ENCODE measurements around the gene EPX.

EPX gene

DNA sequence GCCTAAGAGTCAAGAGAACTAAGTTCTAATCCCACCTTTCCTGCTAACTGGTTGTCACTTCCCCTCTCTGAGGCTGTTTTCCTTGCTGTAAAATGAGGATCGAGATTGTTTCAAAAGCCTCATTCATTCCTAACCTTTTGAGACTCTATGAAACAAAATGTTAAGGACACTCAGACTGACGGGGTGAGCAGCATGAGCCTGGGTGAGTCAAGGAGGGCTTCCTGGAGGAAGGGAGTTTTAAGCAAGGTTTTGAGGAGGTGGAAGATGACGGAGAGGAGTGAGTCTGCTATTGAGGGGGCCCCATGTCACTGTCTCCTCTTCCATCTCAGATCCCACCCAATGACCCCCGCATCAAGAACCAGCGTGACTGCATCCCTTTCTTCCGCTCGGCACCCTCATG lies 4.1 kb downstream of the EPX start:
- no peaks in the 10 kb centered on the region for H3K4me1 ChIP-seq (ENCODE audit: control insufficient read depth in 1 of 2, insufficient read depth in 2 of 2, low read length in 2 of 2)
- no peak overlapping the region for H3K9ac ChIP-seq (ENCODE audit: low read depth in 1 of 2, low read length in 2 of 2)
- peaks cover 0 to 13% of the 10 kb centered on the region in 2 donors for H3K27me3 ChIP-seq (ENCODE audit: control insufficient read depth in 1 of 2, insufficient read depth in 2 of 2, low read length in 2 of 2)
- H3K9me3 ChIP-seq (ENCODE audit: control insufficient read depth in 1 of 2, low read length in 2 of 2) = no peaks in the 10 kb centered on the region
- H3K36me3 ChIP-seq (ENCODE audit: control insufficient read depth in 1 of 2, insufficient read depth in 2 of 2, low read length in 2 of 2) = no peaks in the 10 kb centered on the region
- no peak overlapping the region for H3K27ac ChIP-seq (ENCODE audit: low read depth, low read length)
- H3K4me3 ChIP-seq (ENCODE audit: low read depth in 1 of 2, low read length in 2 of 2) = no peak overlapping the region

GRCh38 chr17:58200024-58200633 lies 7.6 kb downstream of the EPX start:
- Histone ChIP-seq H3K27me3 (ENCODE audit: control insufficient read depth in 1 of 2, insufficient read depth in 2 of 2, low read length in 2 of 2) (peaks cover 0 to 13% of the 10 kb centered on the region in 2 donors), H3K27ac (ENCODE audit: low read depth, low read length) (no peak overlapping the region), H3K9ac (ENCODE audit: low read depth in 1 of 2, low read length in 2 of 2) (no peak overlapping the region), H3K4me1 (ENCODE audit: control insufficient read depth in 1 of 2, insufficient read depth in 2 of 2, low read length in 2 of 2) (no peaks in the 10 kb centered on the region), H3K4me3 (ENCODE audit: low read depth in 1 of 2, low read length in 2 of 2) (no peak overlapping the region), H3K9me3 (ENCODE audit: control insufficient read depth in 1 of 2, low read length in 2 of 2) (no peaks in the 10 kb centered on the region), H3K36me3 (ENCODE audit: control insufficient read depth in 1 of 2, insufficient read depth in 2 of 2, low read length in 2 of 2) (no peaks in the 10 kb centered on the region)

- H3K4me1 ChIP-seq (ENCODE audit: control insufficient read depth in 1 of 2, insufficient read depth in 2 of 2, low read length in 2 of 2) = no peaks in the 10 kb centered on the region
- no peaks in the 10 kb centered on the region for H3K9me3 ChIP-seq (ENCODE audit: control insufficient read depth in 1 of 2, low read length in 2 of 2)
- no peak overlapping the region for H3K27ac ChIP-seq (ENCODE audit: low read depth, low read length)
Measured at GRCh38 chr17:58202859-58203258, 10.3 kb downstream of the EPX start.

DNA sequence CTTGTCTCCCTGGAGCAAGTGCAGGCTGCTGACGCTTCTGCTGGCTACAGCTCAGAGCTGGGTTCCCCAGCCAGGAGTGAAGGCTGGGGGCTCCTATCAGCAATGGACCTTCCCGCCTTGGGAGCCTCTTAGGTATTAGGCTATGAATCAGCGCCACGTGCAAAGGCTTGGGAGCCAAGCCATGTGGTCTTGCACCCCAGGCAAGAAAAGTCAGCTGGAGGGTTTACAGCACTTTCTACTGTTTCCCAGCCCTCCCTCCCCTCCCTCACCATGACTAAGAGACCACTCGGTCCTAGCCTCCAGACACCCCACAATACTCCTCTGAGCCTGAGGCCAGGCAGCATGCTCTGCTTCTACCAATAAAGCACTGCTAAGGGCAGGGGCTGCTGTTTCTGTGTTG lies 12.3 kb downstream of the EPX start:
- no peak overlapping the region for H3K4me3 ChIP-seq (ENCODE audit: low read depth in 1 of 2, low read length in 2 of 2)
- no peaks in the 10 kb centered on the region for H3K4me1 ChIP-seq (ENCODE audit: control insufficient read depth in 1 of 2, insufficient read depth in 2 of 2, low read length in 2 of 2)
- no peaks in the 10 kb centered on the region for H3K27me3 ChIP-seq (ENCODE audit: control insufficient read depth in 1 of 2, insufficient read depth in 2 of 2, low read length in 2 of 2)
- no peak overlapping the region for H3K27ac ChIP-seq (ENCODE audit: low read depth, low read length)
- peaks cover 20 to 30% of the 10 kb centered on the region in 2 donors for H3K36me3 ChIP-seq (ENCODE audit: control insufficient read depth in 1 of 2, insufficient read depth in 2 of 2, low read length in 2 of 2)
- H3K9ac ChIP-seq (ENCODE audit: low read depth in 1 of 2, low read length in 2 of 2) = no peak overlapping the region
- no peaks in the 10 kb centered on the region for H3K9me3 ChIP-seq (ENCODE audit: control insufficient read depth in 1 of 2, low read length in 2 of 2)

More at GRCh38 chr17:58202859-58203258, 10.3 kb downstream of the EPX start:
- peaks cover 0 to 6% of the 10 kb centered on the region in 2 donors for H3K27me3 ChIP-seq (ENCODE audit: control insufficient read depth in 1 of 2, insufficient read depth in 2 of 2, low read length in 2 of 2)
- H3K4me3 ChIP-seq (ENCODE audit: low read depth in 1 of 2, low read length in 2 of 2) = no peak overlapping the region
- H3K36me3 ChIP-seq (ENCODE audit: control insufficient read depth in 1 of 2, insufficient read depth in 2 of 2, low read length in 2 of 2) = peaks cover 12 to 17% of the 10 kb centered on the region in 2 donors
- H3K9ac ChIP-seq (ENCODE audit: low read depth in 1 of 2, low read length in 2 of 2) = no peak overlapping the region

DNA sequence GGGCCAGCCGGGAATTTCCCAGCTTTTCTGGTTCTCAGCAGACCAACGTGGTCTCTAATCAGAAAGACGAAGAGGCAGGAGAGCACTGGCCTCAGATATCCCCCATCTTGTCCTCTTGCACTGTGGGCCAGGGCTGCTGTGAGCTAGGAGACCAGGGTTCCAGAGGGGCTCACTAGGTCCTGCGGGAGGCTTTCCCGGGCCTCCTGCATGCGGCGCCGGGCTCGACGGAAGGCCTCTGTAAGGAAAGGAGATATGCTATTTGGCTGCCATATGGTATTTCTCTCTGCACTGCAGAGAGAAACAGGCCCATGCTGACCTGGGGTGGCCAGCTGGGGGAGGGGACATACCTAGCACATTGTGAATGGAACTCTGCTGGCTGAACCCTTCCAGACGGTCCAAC lies 13.4 kb downstream of the EPX start:
- no peaks in the 10 kb centered on the region for H3K9me3 ChIP-seq (ENCODE audit: control insufficient read depth in 1 of 2, low read length in 2 of 2)
- H3K27ac ChIP-seq (ENCODE audit: low read depth, low read length) = no peak overlapping the region
- no peaks in the 10 kb centered on the region for H3K4me1 ChIP-seq (ENCODE audit: control insufficient read depth in 1 of 2, insufficient read depth in 2 of 2, low read length in 2 of 2)
- H3K36me3 ChIP-seq (ENCODE audit: control insufficient read depth in 1 of 2, insufficient read depth in 2 of 2, low read length in 2 of 2) = peaks cover 24 to 41% of the 10 kb centered on the region in 2 donors
- no peak overlapping the region for H3K4me3 ChIP-seq (ENCODE audit: low read depth in 1 of 2, low read length in 2 of 2)
- no peak overlapping the region for H3K9ac ChIP-seq (ENCODE audit: low read depth in 1 of 2, low read length in 2 of 2)
- no peaks in the 10 kb centered on the region for H3K27me3 ChIP-seq (ENCODE audit: control insufficient read depth in 1 of 2, insufficient read depth in 2 of 2, low read length in 2 of 2)

DNA sequence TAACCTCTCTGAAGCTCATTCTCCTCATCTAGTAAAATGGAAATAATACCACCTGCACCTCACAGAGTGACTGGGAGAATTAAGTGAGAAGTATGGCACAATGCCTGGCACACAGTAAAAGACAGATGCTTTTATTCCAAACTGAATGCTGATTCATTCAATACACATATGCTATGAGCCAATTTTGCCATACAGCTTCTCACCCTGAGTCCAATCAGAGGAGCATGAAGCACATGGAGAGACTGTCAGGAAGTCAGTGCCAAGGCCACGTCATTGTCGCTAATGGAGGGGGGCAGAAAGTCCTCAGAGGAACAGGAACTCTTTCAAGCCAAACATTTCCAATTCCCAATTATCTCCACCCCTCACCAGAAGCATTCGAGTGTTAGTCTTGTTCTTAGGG lies 14.9 kb downstream of the EPX start:
- H3K36me3 ChIP-seq (ENCODE audit: control insufficient read depth in 1 of 2, insufficient read depth in 2 of 2, low read length in 2 of 2) = peaks cover 24 to 48% of the 10 kb centered on the region in 2 donors
- H3K27me3 ChIP-seq (ENCODE audit: control insufficient read depth in 1 of 2, insufficient read depth in 2 of 2, low read length in 2 of 2) = no peaks in the 10 kb centered on the region
- H3K9ac ChIP-seq (ENCODE audit: low read depth in 1 of 2, low read length in 2 of 2) = no peak overlapping the region
- H3K27ac ChIP-seq (ENCODE audit: low read depth, low read length) = no peak overlapping the region
- no peak overlapping the region for H3K4me3 ChIP-seq (ENCODE audit: low read depth in 1 of 2, low read length in 2 of 2)
- H3K9me3 ChIP-seq (ENCODE audit: control insufficient read depth in 1 of 2, low read length in 2 of 2) = no peaks in the 10 kb centered on the region
- H3K4me1 ChIP-seq (ENCODE audit: control insufficient read depth in 1 of 2, insufficient read depth in 2 of 2, low read length in 2 of 2) = no peaks in the 10 kb centered on the region

DNA sequence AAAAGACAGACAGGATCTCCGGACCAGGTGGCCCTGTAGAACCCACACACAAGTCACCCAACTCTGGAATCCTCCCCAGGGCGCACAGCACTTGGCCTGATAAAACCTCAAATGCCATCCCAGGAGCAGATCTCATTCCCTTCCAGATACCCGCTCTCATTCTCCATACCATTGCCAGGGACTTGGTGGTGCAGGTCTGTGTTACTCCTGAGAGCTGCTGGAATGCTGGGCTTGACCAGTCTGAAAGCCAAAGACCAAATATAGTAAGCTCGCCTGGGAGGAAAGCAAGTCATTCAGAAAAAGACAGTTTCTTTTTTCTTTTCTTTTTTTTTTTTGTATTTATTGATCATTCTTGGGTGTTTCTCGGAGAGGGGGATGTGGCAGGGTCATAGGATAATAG lies 15.8 kb downstream of the EPX start:
- H3K9me3 ChIP-seq (ENCODE audit: control insufficient read depth in 1 of 2, low read length in 2 of 2) = no peaks in the 10 kb centered on the region
- H3K4me1 ChIP-seq (ENCODE audit: control insufficient read depth in 1 of 2, insufficient read depth in 2 of 2, low read length in 2 of 2) = no peaks in the 10 kb centered on the region
- no peak overlapping the region for H3K9ac ChIP-seq (ENCODE audit: low read depth in 1 of 2, low read length in 2 of 2)
- no peak overlapping the region for H3K4me3 ChIP-seq (ENCODE audit: low read depth in 1 of 2, low read length in 2 of 2)
- H3K36me3 ChIP-seq (ENCODE audit: control insufficient read depth in 1 of 2, insufficient read depth in 2 of 2, low read length in 2 of 2) = peaks cover 28 to 56% of the 10 kb centered on the region in 2 donors
- H3K27me3 ChIP-seq (ENCODE audit: control insufficient read depth in 1 of 2, insufficient read depth in 2 of 2, low read length in 2 of 2) = no peaks in the 10 kb centered on the region
- no peak overlapping the region for H3K27ac ChIP-seq (ENCODE audit: low read depth, low read length)

GRCh38 chr17:58210922-58211321 lies 18.4 kb downstream of the EPX start:
- H3K9me3 ChIP-seq (ENCODE audit: control insufficient read depth in 1 of 2, low read length in 2 of 2) = no peaks in the 10 kb centered on the region
- H3K36me3 ChIP-seq (ENCODE audit: control insufficient read depth in 1 of 2, insufficient read depth in 2 of 2, low read length in 2 of 2) = peaks cover 28 to 72% of the 10 kb centered on the region in 2 donors
- no peak overlapping the region for H3K4me3 ChIP-seq (ENCODE audit: low read depth in 1 of 2, low read length in 2 of 2)
- H3K4me1 ChIP-seq (ENCODE audit: control insufficient read depth in 1 of 2, insufficient read depth in 2 of 2, low read length in 2 of 2) = no peaks in the 10 kb centered on the region
- H3K27ac ChIP-seq (ENCODE audit: low read depth, low read length) = no peak overlapping the region
- no peak overlapping the region for H3K9ac ChIP-seq (ENCODE audit: low read depth in 1 of 2, low read length in 2 of 2)
- no peaks in the 10 kb centered on the region for H3K27me3 ChIP-seq (ENCODE audit: control insufficient read depth in 1 of 2, insufficient read depth in 2 of 2, low read length in 2 of 2)

GRCh38 chr17:58215685-58216084 lies 23.2 kb downstream of the EPX start:
- Histone ChIP-seq H3K27ac (ENCODE audit: low read depth, low read length) (no peak overlapping the region), H3K36me3 (ENCODE audit: control insufficient read depth in 1 of 2, insufficient read depth in 2 of 2, low read length in 2 of 2) (peaks cover 10 to 39% of the 10 kb centered on the region in 2 donors), H3K27me3 (ENCODE audit: control insufficient read depth in 1 of 2, insufficient read depth in 2 of 2, low read length in 2 of 2) (no peaks in the 10 kb centered on the region), H3K9me3 (ENCODE audit: control insufficient read depth in 1 of 2, low read length in 2 of 2) (no peaks in the 10 kb centered on the region), H3K4me3 (ENCODE audit: low read depth in 1 of 2, low read length in 2 of 2) (no peak overlapping the region), H3K9ac (ENCODE audit: low read depth in 1 of 2, low read length in 2 of 2) (no peak overlapping the region), H3K4me1 (ENCODE audit: control insufficient read depth in 1 of 2, insufficient read depth in 2 of 2, low read length in 2 of 2) (peaks cover 11 to 15% of the 10 kb centered on the region in 2 donors)

- H3K4me1 ChIP-seq (ENCODE audit: control insufficient read depth in 1 of 2, insufficient read depth in 2 of 2, low read length in 2 of 2) = peaks cover 11 to 15% of the 10 kb centered on the region in 2 donors
- no peak overlapping the region for H3K4me3 ChIP-seq (ENCODE audit: low read depth in 1 of 2, low read length in 2 of 2)
- peaks cover 7 to 26% of the 10 kb centered on the region in 2 donors for H3K36me3 ChIP-seq (ENCODE audit: control insufficient read depth in 1 of 2, insufficient read depth in 2 of 2, low read length in 2 of 2)
- no peaks in the 10 kb centered on the region for H3K27me3 ChIP-seq (ENCODE audit: control insufficient read depth in 1 of 2, insufficient read depth in 2 of 2, low read length in 2 of 2)
- no peak overlapping the region for H3K27ac ChIP-seq (ENCODE audit: low read depth, low read length)
- H3K9me3 ChIP-seq (ENCODE audit: control insufficient read depth in 1 of 2, low read length in 2 of 2) = no peaks in the 10 kb centered on the region
- H3K9ac ChIP-seq (ENCODE audit: low read depth in 1 of 2, low read length in 2 of 2) = no peak overlapping the region
Measured at GRCh38 chr17:58217766-58218165, 25.2 kb downstream of the EPX start.

Data from duodenal mucosa (tissue), 2 donors.